ENCODE data around the gene PAX8.

The PAX8 gene

DNA sequence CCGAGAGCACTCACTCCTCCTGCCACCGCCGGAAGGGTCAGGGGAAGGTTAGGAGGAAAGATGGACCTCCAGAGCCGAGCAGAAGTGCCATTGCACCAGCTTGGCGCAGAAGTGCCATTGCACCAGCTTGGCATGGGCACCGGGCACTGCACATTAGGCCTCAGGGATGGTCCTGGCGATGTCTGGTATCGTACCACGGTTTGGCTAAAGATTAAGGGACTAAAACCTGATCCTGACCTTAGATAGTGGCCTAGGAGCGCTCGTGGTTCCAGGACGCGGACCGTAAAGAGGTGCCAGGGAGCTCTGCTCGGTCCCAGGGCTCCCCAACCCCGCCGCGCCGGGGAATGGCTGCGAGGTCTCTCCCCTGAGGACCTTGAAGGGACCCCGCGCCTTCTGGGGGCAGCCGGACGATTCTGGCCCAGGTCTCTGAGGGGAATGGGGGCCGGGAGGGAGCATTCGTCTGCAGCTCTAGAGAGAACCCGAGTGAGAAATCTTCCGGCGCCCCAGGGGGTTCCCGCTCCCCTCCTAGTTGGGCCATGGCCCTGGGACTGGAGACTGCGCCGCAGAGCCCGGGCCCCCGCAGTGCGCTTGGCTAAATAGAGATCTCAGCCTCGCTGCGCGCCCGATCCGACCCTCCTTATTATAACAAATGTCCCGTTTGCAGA lies 1.8 kb downstream of the PAX8 start:
- no peak for TF ChIP-seq EZH2phosphoT487 (conservative IDR thresholded peaks at IDR 0.05; ENCODE audit: low read length)
- TF ChIP-seq, protein P1, sequence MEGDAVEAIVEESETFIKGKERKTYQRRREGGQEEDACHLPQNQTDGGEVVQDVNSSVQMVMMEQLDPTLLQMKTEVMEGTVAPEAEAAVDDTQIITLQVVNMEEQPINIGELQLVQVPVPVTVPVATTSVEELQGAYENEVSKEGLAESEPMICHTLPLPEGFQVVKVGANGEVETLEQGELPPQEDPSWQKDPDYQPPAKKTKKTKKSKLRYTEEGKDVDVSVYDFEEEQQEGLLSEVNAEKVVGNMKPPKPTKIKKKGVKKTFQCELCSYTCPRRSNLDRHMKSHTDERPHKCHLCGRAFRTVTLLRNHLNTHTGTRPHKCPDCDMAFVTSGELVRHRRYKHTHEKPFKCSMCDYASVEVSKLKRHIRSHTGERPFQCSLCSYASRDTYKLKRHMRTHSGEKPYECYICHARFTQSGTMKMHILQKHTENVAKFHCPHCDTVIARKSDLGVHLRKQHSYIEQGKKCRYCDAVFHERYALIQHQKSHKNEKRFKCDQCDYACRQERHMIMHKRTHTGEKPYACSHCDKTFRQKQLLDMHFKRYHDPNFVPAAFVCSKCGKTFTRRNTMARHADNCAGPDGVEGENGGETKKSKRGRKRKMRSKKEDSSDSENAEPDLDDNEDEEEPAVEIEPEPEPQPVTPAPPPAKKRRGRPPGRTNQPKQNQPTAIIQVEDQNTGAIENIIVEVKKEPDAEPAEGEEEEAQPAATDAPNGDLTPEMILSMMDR (IDR thresholded peaks at IDR 0.05; ENCODE audit: insufficient read depth, low read length, poor library complexity, severe bottlenecking): no peak
- Histone ChIP-seq H3K4me2 (ENCODE audit: low read depth, low read length, poor library complexity, severe bottlenecking) (no peak overlapping the region), H3K36me3 (ENCODE audit: low read length) (no peaks in the 10 kb centered on the region), H3K9me3 (ENCODE audit: insufficient read depth, low read length) (no peaks in the 10 kb centered on the region), H3K27ac (ENCODE audit: low read depth, low read length) (no peak overlapping the region), H4K20me1 (ENCODE audit: low read depth, low read length) (no peaks in the 10 kb centered on the region), H2AFZ (ENCODE audit: low read depth, low read length, severe bottlenecking) (no peak overlapping the region), H3K4me3 (ENCODE audit: insufficient read depth, low read length, poor library complexity, severe bottlenecking) (no peak overlapping the region), H3K27me3 (ENCODE audit: low read length) (no peaks in the 10 kb centered on the region), H3K79me2 (ENCODE audit: insufficient read depth, low read length) (no peaks in the 10 kb centered on the region), H3F3A (ENCODE audit: insufficient read depth) (no peaks in the 10 kb centered on the region), H3K9me2 (replicated peaks; ENCODE audit: insufficient read depth, low read length) (no peaks in the 10 kb centered on the region), H3K9ac (ENCODE audit: low read length) (no peak overlapping the region)

DNA sequence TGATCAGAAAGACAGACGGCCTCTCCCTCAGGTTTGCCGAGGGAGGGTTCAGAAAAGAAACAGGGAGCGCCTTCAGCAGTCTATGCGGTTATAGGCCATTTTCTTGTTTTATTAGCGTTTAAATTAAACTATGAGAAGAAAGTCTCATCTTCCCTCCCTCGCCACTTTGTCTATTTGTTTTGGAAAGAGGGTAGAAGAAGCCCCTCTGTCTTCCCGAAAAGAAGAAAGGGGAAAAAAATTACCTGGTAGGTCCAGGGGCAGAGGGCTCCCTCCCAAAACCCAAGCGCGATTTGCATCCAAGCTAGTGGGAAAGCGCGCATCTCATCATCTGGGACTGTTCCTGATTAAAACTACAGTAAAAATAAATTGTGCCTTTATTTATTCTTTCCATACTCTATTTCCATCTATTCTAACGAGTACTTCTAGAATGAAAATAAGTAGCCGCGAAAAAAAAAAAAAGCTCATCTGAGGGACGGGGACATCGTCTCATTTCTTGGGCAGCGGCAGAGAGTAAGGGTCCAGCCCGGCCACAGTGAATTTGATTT lies 2.4 kb downstream of the PAX8 start:
- Histone ChIP-seq H3K4me3 (ENCODE audit: insufficient read depth, low read length, poor library complexity, severe bottlenecking) (no peak overlapping the region), H3K36me3 (ENCODE audit: low read length) (no peaks in the 10 kb centered on the region), H4K20me1 (ENCODE audit: low read depth, low read length) (no peaks in the 10 kb centered on the region), H3K79me2 (ENCODE audit: insufficient read depth, low read length) (no peaks in the 10 kb centered on the region), H3K9me2 (replicated peaks; ENCODE audit: insufficient read depth, low read length) (no peaks in the 10 kb centered on the region), H3K9ac (ENCODE audit: low read length) (no peak overlapping the region), H3K27ac (ENCODE audit: low read depth, low read length) (no peak overlapping the region), H3F3A (ENCODE audit: insufficient read depth) (no peaks in the 10 kb centered on the region), H2AFZ (ENCODE audit: low read depth, low read length, severe bottlenecking) (no peak overlapping the region), H3K9me3 (ENCODE audit: insufficient read depth, low read length) (no peaks in the 10 kb centered on the region), H3K27me3 (ENCODE audit: low read length) (no peaks in the 10 kb centered on the region), H3K4me2 (ENCODE audit: low read depth, low read length, poor library complexity, severe bottlenecking) (no peak overlapping the region)
- TF ChIP-seq, protein P1 (IDR thresholded peaks at IDR 0.05; ENCODE audit: insufficient read depth, low read length, poor library complexity, severe bottlenecking): no peak
- no peak for TF ChIP-seq EZH2phosphoT487 (conservative IDR thresholded peaks at IDR 0.05; ENCODE audit: low read length)

DNA sequence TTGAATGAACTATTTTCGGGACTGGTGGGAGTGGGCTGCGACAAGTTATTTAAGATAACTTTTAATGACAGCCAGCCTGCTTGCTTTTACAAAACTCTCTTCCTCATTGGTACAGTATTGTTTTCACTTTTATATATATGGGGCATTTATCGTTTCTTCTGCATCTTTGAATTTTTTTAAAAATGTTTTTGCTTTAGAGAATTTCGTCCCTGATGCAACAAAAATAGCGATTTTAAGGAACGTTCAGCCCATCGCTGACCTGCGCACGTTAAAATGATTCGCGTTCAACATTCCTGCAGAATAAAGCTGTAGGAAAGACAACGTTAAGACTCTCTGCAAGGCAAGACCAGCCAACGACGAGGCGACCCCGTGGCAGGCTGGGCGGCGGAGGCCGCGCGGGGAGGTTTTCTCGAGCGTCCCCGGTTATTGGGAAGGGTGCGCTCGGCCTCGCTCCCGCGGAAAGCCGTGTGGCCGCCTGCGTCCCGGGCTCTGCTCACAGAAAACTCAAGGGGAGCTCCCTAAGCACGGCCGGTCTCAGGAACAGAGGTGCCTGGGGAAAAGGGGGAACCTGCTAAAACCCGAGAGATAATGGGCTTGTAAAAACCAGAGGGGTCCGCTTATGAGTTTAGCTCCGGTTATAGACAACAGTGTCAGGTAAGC lies 3.0 kb downstream of the PAX8 start:
- no peaks in the 10 kb centered on the region for H4K20me1 ChIP-seq (ENCODE audit: low read depth, low read length)
- TF ChIP-seq, protein P1 (IDR thresholded peaks at IDR 0.05; ENCODE audit: insufficient read depth, low read length, poor library complexity, severe bottlenecking): no peak
- no peak for TF ChIP-seq EZH2phosphoT487 (conservative IDR thresholded peaks at IDR 0.05; ENCODE audit: low read length)
- H3K36me3 ChIP-seq (ENCODE audit: low read length): no peaks in the 10 kb centered on the region
- H3K9me2 ChIP-seq (replicated peaks; ENCODE audit: insufficient read depth, low read length): no peaks in the 10 kb centered on the region
- H2AFZ ChIP-seq (ENCODE audit: low read depth, low read length, severe bottlenecking): no peak overlapping the region
- H3K27ac ChIP-seq (ENCODE audit: low read depth, low read length): no peak overlapping the region
- H3K27me3 ChIP-seq (ENCODE audit: low read length): no peaks in the 10 kb centered on the region
- H3K4me3 ChIP-seq (ENCODE audit: insufficient read depth, low read length, poor library complexity, severe bottlenecking): no peak overlapping the region
- no peak overlapping the region for H3K4me2 ChIP-seq (ENCODE audit: low read depth, low read length, poor library complexity, severe bottlenecking)
- H3K9ac ChIP-seq (ENCODE audit: low read length): no peak overlapping the region
- no peaks in the 10 kb centered on the region for H3K79me2 ChIP-seq (ENCODE audit: insufficient read depth, low read length)
- H3K9me3 ChIP-seq (ENCODE audit: insufficient read depth, low read length): no peaks in the 10 kb centered on the region
- H3F3A ChIP-seq (ENCODE audit: insufficient read depth): no peaks in the 10 kb centered on the region
